Measurements from ENCODE around the gene EYS. TPM values are rescaled to one million over a fixed set of nuclear protein-coding genes. Genes with fewer than 3 reads are reported as not detected.

EYS gene
- total and polyA plus RNA-seq, 8 donors: 0.03 to 0.25 (median 0.13) TPM

DNA sequence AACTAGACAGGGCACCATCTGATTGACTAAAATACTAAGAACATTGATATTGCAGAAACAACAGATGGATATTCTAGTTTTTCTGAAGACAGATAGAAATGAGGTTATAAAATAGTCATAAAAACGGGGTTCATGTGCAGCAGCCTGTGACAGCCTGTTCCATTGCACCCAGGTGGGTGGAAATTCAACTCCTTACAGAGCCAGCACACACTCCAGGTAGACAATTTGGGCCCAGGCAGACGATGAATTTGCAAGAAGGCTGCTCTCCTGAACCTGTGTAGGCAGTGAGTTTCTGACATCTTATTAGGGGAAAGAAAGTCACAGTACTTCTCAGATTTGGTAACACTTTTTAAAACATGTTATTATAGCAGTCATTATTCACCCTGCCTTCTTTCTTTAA lies 1657.3 kb downstream of the EYS start:
- 38 to 43% methylated on average over 2 of the region's 2 CpGs for WGBS, 2 donors
- DNase-seq: no peak
- Histone ChIP-seq H3K36me3 (no peaks in the 10 kb centered on the region), H3K4me1 (no peaks in the 10 kb centered on the region), H3K4me3 (no peak overlapping the region), H3K27me3 (no peaks in the 10 kb centered on the region), H3K27ac (no peak overlapping the region), H3K9me3 (no peaks in the 10 kb centered on the region)
- FAIRE-seq: no peak
- intact Hi-C loops (cut with DNase I): no loop called here
- TF ChIP-seq, protein P1, sequence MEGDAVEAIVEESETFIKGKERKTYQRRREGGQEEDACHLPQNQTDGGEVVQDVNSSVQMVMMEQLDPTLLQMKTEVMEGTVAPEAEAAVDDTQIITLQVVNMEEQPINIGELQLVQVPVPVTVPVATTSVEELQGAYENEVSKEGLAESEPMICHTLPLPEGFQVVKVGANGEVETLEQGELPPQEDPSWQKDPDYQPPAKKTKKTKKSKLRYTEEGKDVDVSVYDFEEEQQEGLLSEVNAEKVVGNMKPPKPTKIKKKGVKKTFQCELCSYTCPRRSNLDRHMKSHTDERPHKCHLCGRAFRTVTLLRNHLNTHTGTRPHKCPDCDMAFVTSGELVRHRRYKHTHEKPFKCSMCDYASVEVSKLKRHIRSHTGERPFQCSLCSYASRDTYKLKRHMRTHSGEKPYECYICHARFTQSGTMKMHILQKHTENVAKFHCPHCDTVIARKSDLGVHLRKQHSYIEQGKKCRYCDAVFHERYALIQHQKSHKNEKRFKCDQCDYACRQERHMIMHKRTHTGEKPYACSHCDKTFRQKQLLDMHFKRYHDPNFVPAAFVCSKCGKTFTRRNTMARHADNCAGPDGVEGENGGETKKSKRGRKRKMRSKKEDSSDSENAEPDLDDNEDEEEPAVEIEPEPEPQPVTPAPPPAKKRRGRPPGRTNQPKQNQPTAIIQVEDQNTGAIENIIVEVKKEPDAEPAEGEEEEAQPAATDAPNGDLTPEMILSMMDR (IDR thresholded peaks at IDR 0.05): no peak
- ATAC-seq: no peak

DNA sequence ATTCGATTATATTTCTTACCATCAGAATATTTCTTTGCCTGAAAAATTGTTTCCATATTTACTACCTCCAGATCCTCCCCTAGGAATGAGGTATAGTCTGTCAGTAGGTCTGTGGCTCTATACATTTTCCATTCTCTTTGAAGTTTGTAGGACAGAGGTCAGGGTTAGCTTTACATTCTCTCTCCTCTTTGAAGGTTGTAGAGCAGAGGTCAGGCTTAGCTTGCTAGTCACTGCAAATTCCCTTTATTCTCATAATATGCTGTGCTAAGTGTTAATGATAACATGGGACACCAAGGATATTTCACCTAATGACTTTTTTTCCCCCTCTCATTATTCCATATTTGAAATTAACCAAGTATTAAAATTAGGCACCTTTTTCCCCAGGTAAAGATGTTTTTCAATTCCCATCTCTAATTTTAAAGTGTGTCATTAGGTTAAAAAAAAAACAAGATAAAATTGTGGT lies 1660.2 kb downstream of the EYS start:
- no peak for FAIRE-seq
- intact Hi-C loops (cut with DNase I): no loop called here
- no peaks in the 10 kb centered on the region for H3K4me1 ChIP-seq
- H3K27me3 ChIP-seq: no peaks in the 10 kb centered on the region
- WGBS, 2 donors: 18 to 29% methylated on average over 1 of the region's 1 CpG
- no peaks in the 10 kb centered on the region for H3K36me3 ChIP-seq
- no peak for ATAC-seq
- no peak for DNase-seq
- H3K27ac ChIP-seq: no peak overlapping the region
- no peak overlapping the region for H3K4me3 ChIP-seq
- H3K9me3 ChIP-seq: no peaks in the 10 kb centered on the region
- TF ChIP-seq, protein P1 (IDR thresholded peaks at IDR 0.05): no peak

DNA sequence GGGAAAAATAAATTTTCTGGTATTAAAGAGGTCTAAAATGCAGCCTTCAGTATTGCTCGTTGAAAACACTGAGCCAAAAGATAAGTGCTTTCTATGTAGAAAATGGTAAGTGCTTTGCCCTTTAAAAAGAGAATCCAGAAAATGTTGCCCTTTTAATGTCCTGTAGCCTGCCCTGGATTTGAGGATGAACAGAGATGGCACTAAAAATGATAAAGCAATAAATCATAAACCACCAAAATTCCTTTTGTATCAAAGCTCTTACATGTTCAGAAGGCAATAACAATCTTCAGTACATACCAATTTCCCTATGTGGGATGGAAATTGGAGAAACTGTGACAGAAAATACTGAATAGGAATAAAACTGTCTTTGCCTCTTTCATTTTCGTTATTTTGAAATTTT lies 1665.7 kb downstream of the EYS start:
- ATAC-seq (no peak), DNase-seq (no peak), FAIRE-seq (no peak)
- WGBS, 2 donors: 32 to 39% methylated on average over 2 of the region's 2 CpGs
- Histone ChIP-seq H3K27ac (no peak overlapping the region), H3K9me3 (no peaks in the 10 kb centered on the region), H3K36me3 (no peaks in the 10 kb centered on the region), H3K4me1 (no peaks in the 10 kb centered on the region), H3K27me3 (no peaks in the 10 kb centered on the region), H3K4me3 (no peak overlapping the region)
- intact Hi-C loops (cut with DNase I): no loop called here
- TF ChIP-seq, protein P1 (IDR thresholded peaks at IDR 0.05): no peak

DNA sequence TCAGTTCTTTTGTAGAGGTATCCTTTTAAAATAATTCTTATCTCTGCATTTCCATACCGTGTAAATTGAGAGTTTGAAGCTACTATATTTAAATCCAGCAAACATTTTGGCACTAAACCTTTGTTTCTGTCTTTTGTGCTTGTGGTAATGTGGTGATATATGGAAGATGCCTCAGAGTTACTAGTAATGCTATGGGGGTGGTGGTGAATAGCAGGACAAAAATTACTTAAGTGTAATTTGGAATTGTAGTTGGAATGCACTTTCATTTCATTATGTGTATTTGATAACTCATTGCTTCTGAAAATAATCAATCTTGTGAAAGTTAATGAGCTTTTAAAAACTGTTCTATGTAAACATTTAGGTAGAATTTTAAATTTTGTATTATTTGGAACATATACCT lies 1666.9 kb downstream of the EYS start:
- Histone ChIP-seq H3K4me3 (no peak overlapping the region), H3K4me1 (no peaks in the 10 kb centered on the region), H3K27me3 (no peaks in the 10 kb centered on the region), H3K27ac (no peak overlapping the region), H3K36me3 (no peaks in the 10 kb centered on the region), H3K9me3 (no peaks in the 10 kb centered on the region)
- WGBS, 2 donors: 53 to 55% methylated on average over 1 of the region's 1 CpG
- DNase-seq (no peak), FAIRE-seq (no peak), ATAC-seq (no peak)
- TF ChIP-seq, protein P1 (IDR thresholded peaks at IDR 0.05): no peak
- intact Hi-C loops (cut with DNase I): no loop called here

DNA sequence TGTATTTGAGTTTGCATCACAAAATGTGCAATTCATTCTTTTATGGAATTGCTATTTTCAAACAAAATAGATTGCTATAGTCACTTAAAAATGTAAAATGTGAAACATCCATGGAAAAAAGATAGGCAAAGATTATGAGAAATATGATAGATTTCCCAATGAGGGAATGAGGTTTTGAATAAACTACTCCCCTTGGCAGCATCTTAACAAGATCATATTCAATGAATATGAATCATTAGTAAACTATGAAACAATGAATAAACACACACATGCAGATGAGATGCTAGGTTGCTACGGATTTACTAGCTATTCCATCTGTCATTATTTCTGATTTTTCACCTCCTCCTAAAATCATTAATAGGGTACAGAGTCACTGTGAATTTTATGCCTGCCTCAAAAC lies 1669.6 kb downstream of the EYS start:
- Histone ChIP-seq H3K27me3 (no peaks in the 10 kb centered on the region), H3K4me1 (no peaks in the 10 kb centered on the region), H3K36me3 (no peaks in the 10 kb centered on the region), H3K4me3 (no peak overlapping the region), H3K27ac (no peak overlapping the region), H3K9me3 (no peaks in the 10 kb centered on the region)
- no peak for ATAC-seq
- WGBS, 2 donors: 29 to 36% methylated on average over 1 of the region's 1 CpG
- TF ChIP-seq, protein P1 (IDR thresholded peaks at IDR 0.05): no peak
- no peak for FAIRE-seq
- DNase-seq: no peak
- intact Hi-C loops (cut with DNase I): no loop called here
